Ovary (tissue), 9 donors: ENCODE results near the gene BCAS1. TPM values are rescaled to one million over a fixed set of nuclear protein-coding genes. Genes with fewer than 3 reads are reported as not detected.
A peak's percentile ranks its signal among the peaks of the same experiment; 100 is the strongest.

Experiments
- DNase-seq, 5 donors: peaks; one replicate each; pipeline ENCODE4 v3.0.0-alpha.2; 2019 to 2020
- H3K27ac ChIP-seq, 2 donors: fragments of 200-600 bp; one replicate each; pipeline versions ENCODE4 v1.5.1 to v1.8.0; 2019 to 2022
- H3K27me3 ChIP-seq: fragments of 200-600 bp; one replicate; pipeline ENCODE4 v1.8.0; 2022
- H3K36me3 ChIP-seq: fragments of 200-600 bp; sonication (generic); one replicate; pipeline ENCODE4 v1.5.1; 2019
- H3K4me1 ChIP-seq: one replicate; pipeline ENCODE4 v1.8.1; 2013; ENCODE audit warnings: mild to moderate bottlenecking, moderate library complexity; ENCODE audit not compliant: insufficient read depth
- H3K4me3 ChIP-seq: fragments of 200-600 bp; sonication (generic); one replicate; pipeline ENCODE4 v1.5.1; 2017
- H3K9me3 ChIP-seq, 2 donors: fragments of 200-600 bp in 1 of 2; sonication (generic) in 1 of 2; one replicate each; pipeline versions ENCODE4 v1.5.1 to v1.8.1; 2013 to 2019; ENCODE audit warnings: mild to moderate bottlenecking in 1 of 2, moderate library complexity in 1 of 2
- EP300 ChIP-seq: sonication (generic); formaldehyde crosslinking; IDR thresholded peaks from one replicate; pipeline ENCODE4 v1.6.1; 2017; ENCODE audit warnings: antibody characterized with exemption
- POLR2A ChIP-seq: fragments of 450-650 bp; IDR thresholded peaks from one replicate; pipeline ENCODE4 v1.6.1; 2017; ENCODE audit warnings: antibody characterized with exemption, mild to moderate bottlenecking, moderate library complexity
- WGBS, 3 donors: extraction: QIAGEN DNeasy Blood & Tissue Kit in 1 of 3; methylation state at CpG; one replicate each; pipeline versions ENCODE4 v1.1.5 to v1.1.7; 2013 to 2017; 5-methylcytosine and 5-hydroxymethylcytosine counted together
- intact Hi-C, 4 donors: fragments of 100-400 bp; cut with DNase I; formaldehyde crosslinking; loops; one replicate each; pipeline versions ENCODE4 v1.11.0 to v1.15.1; 2022 to 2023
- polyA plus RNA-seq, 2 donors: library from polyadenylated mRNA; stranded (reverse); fragments of 200-250 nt in 1 of 2; fragments of 350-450 nt in 1 of 2; fragmentation: Illumina TruSeq in 1 of 2; extraction: RNeasy Lipid Tissue Mini Kit (QIAGEN cat#74804) in 1 of 2; gene quantifications; one replicate each; pipeline ENCODE4 v1.2.3, GENCODE V29; 2013 to 2014
- total RNA-seq, 7 donors: library from RNA; depleted of rRNA in 2 of 7; stranded (reverse); fragments of >200 nt in 2 of 7; fragmentation: NEBNext Ultra II Directional in 3 of 7; extraction: Animal tissue kit (Norgen Biotek cat#: 25700) in 3 of 7; gene quantifications; one replicate each; pipeline versions ENCODE4 v1.1.0 to v1.2.4, GENCODE V29; 2016 to 2023
- TF ChIP-seq, protein P1 (sequence below), 3 donors: fragments of 450-650 bp in 2 of 3; fragments of 200-600 bp in 1 of 3; IDR thresholded peaks; one replicate each; pipeline versions ENCODE4 v1.5.1 to v1.8.0; 2016 to 2022; ENCODE audit warnings: antibody characterized with exemption in 3 of 3, mild to moderate bottlenecking in 1 of 3
- donor health status: DM: no; HTN: no; CAD: no; lungs with moderate emphysema.
- donor health status: DM: no; HTN: no; CAD: no.
- donor health status: Bipolar disorder and iron deficiency.
- donor health status: DM: yes; HTN: yes; CAD: no.
- donor health status: DM: no; HTN: no; CAD: no.
- donor health status: DM: yes; HTN: yes; CAD: no.

The BCAS1 gene
- total and polyA plus RNA-seq, 9 donors: 0.13 to 0.92 (median 0.51) TPM; not detected in 2

DNA sequence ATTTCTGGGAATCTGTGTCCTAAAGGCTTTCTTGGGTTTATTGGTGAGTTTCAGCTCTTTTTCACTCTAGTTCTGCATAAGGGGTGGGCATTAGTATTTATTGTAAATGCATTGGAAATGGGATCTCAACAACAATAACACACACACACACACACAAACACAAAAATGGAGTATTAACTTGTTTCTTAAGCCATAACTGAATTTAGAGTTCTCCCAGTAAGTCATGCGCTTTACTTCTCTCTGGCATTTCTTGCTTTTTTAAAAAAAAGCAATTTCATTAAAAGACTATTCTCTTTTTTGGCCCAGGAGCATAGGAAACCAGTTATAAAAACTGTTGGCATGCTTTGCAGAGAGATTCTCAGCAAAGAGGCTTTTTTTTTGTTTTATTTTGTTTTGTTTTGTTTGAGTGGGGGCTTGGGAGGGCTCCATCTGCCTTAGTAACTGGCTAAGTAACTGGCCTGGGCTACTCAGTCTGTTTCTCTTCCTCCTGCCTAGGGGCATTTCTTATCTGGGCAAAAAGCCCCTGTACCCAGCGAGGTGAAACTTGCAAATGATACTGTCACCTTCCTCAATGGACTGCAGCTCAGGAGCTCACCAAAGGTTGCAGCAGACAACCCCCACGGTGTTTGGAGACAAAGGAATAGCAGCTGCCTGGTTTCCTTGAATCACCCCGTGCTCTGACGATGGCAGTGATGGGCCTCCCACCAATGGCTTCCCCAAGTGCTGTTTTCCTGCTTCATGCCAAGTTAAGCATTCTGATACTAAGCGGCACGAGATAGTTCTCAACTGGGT lies 128.5 kb downstream of the BCAS1 start:
- no peak for DNase-seq
- TF ChIP-seq EP300: no peak
- TF ChIP-seq, protein P1, sequence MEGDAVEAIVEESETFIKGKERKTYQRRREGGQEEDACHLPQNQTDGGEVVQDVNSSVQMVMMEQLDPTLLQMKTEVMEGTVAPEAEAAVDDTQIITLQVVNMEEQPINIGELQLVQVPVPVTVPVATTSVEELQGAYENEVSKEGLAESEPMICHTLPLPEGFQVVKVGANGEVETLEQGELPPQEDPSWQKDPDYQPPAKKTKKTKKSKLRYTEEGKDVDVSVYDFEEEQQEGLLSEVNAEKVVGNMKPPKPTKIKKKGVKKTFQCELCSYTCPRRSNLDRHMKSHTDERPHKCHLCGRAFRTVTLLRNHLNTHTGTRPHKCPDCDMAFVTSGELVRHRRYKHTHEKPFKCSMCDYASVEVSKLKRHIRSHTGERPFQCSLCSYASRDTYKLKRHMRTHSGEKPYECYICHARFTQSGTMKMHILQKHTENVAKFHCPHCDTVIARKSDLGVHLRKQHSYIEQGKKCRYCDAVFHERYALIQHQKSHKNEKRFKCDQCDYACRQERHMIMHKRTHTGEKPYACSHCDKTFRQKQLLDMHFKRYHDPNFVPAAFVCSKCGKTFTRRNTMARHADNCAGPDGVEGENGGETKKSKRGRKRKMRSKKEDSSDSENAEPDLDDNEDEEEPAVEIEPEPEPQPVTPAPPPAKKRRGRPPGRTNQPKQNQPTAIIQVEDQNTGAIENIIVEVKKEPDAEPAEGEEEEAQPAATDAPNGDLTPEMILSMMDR (IDR thresholded peaks at IDR 0.05): no peak
- TF ChIP-seq POLR2A: no peak
- intact Hi-C loops: loop anchor here in 2 of 4 donors (5.0 to 10.0 kb wide), 2 partner anchors 365 to 367 kb away; no protein-coding TSS in a partner anchor
- H3K4me1 ChIP-seq: peaks cover 11% of the 10 kb centered on the region
- H3K9me3 ChIP-seq: no peaks in the 10 kb centered on the region
- H3K27me3 ChIP-seq: no peaks in the 10 kb centered on the region
- H3K36me3 ChIP-seq: no peaks in the 10 kb centered on the region
- 43 to 71% (median 50%) methylated on average over 7 of the region's 7 CpGs for WGBS, 3 donors
- H3K27ac ChIP-seq: peak overlapping the region in 1 of 2 donors; percentile 34
- no peak overlapping the region for H3K4me3 ChIP-seq

DNA sequence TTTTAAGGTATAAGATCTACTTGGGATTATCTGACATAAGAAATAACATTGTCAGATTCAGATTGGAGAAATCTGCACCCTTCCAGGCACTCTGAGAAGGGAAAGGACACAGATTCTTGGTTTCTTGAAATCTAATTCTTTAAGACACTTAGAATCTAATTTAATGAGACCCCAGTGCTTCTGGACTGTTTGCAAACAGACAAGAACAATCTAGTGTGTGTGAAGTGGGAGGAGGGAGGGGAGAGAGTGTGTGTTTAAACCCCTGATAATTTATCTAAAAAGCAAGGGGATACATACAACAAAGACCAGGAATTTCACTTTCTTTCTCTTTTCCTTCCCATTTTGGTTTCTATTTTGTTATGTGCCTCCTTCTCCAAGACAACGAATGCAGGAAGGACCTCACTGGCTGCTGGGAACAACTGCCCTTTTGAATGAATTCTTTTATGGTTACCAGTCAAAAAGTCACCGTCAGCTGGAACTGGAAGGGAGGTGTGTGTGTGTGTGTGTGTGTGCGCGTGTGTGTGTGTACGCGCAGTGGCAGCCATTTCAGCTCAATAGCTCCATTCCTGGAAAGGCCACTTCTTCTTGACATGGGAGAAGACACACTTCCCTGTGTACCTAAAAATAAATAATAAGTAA lies 129.4 kb downstream of the BCAS1 start:
- Histone ChIP-seq H3K27ac (peak overlapping the region in 1 of 2 donors; percentile 34), H3K9me3 (no peaks in the 10 kb centered on the region), H3K4me1 (peaks cover 11% of the 10 kb centered on the region), H3K27me3 (no peaks in the 10 kb centered on the region), H3K36me3 (no peaks in the 10 kb centered on the region), H3K4me3 (no peak overlapping the region)
- TF ChIP-seq, protein P1 (IDR thresholded peaks at IDR 0.05): no peak
- TF ChIP-seq POLR2A (no peak), EP300 (no peak)
- DNase-seq: peak in 2 of 5 donors; percentile 53 to 57
- 32 to 41% (median 37%) methylated on average over 6 of the region's 6 CpGs for WGBS, 3 donors
- intact Hi-C loops: loop anchor here in 2 of 4 donors (5.0 to 10.0 kb wide), 2 partner anchors 364 to 366 kb away; no protein-coding TSS in a partner anchor

DNA sequence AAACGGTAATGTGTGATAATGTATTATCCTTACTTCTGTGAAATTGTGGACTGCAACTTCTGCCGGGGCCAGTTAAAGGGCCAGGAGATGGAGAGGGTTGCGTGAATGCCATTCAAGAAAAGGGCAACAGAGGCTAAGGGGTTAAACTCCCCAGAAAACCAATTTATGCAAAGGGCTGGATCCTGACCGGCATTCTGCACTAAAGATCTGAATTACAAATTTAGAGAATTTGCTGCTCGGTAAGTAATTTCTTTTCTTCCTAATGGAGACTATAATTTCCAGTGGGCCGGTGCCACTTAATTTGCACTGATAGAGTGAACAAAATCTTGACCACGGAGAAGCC lies 130.1 kb downstream of the BCAS1 start:
- no peak for DNase-seq
- H3K27me3 ChIP-seq: no peaks in the 10 kb centered on the region
- TF ChIP-seq, protein P1 (IDR thresholded peaks at IDR 0.05): no peak
- TF ChIP-seq POLR2A (no peak), EP300 (no peak)
- H3K4me1 ChIP-seq: peaks cover 13% of the 10 kb centered on the region
- no peaks in the 10 kb centered on the region for H3K36me3 ChIP-seq
- no peak overlapping the region for H3K4me3 ChIP-seq
- 34 to 40% (median 39%) methylated on average over 7 of the region's 7 CpGs for WGBS, 3 donors
- H3K27ac ChIP-seq: peak overlapping the region in 1 of 2 donors; percentile 34
- no peaks in the 10 kb centered on the region for H3K9me3 ChIP-seq
- intact Hi-C loops: loop anchor here in 2 of 4 donors (5.0 to 10.0 kb wide), 2 partner anchors 363 to 366 kb away; no protein-coding TSS in a partner anchor

DNA sequence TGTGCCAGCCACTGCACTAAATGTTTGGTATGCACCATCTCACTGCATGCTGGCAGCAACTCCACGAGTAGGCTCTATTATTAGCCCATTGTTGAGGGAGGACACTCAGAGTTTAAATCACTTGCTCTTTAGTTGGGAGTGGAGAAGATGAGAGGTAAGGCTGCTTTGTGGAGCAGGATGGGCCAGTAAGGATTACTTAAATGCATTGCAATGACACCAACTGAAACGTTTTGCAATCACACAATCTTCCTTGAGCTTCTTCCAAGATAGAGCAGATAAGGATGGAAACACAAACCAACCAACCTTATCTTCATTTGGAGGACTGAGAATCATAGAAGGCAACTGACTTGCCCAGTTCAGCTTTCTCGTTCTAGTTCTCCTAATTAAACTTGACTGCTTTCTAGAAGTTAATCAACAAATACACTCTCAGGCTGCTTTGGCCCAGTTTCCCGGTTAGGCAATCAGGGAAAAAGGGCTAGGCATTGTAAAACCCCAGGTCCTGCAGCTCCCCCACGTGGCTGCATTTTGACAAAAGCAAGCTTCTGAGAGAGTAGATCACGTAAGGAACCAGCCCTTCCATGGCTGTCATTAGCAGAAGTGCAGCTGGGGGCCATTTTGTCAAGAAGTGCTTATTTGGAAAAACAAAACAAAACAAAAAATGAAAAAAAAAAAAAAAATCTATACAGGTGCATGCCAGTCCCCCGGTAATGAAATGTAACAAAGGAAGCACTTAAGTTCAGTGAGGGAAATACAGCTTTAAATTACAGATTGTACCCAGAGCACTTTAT lies 130.6 kb downstream of the BCAS1 start:
- no peak for TF ChIP-seq POLR2A
- TF ChIP-seq, protein P1 (IDR thresholded peaks at IDR 0.05): peak; percentile 25 to 79 (median 61)
- no peaks in the 10 kb centered on the region for H3K36me3 ChIP-seq
- WGBS, 3 donors: 13 to 15% (median 14%) methylated on average over 7 of the region's 7 CpGs

More for the DNA sequence above, 130.6 kb downstream of the BCAS1 start:
- intact Hi-C loops: loop anchor here in 3 of 4 donors (5.0 to 10.0 kb wide), 2 partner anchors 362 to 365 kb away; no protein-coding TSS in a partner anchor
- H3K4me3 ChIP-seq: no peak overlapping the region
- peaks cover 15% of the 10 kb centered on the region for H3K4me1 ChIP-seq
- no peak overlapping the region for H3K27ac ChIP-seq
- no peaks in the 10 kb centered on the region for H3K9me3 ChIP-seq
- H3K27me3 ChIP-seq: no peaks in the 10 kb centered on the region
- DNase-seq: peak; percentile 81 to 95 (median 91)
